ENCODE results near the gene MFF. TPM values are rescaled to one million over a fixed set of nuclear protein-coding genes. Genes with fewer than 3 reads are reported as not detected.

The MFF gene
- polyA plus RNA-seq, 1 of the 3 experiments (the other 2 are of a cell fraction) = 51.0 TPM

- Histone ChIP-seq H4K20me1 (ENCODE audit: insufficient read depth) (no peaks in the 10 kb centered on the region), H3K9me3 (no peaks in the 10 kb centered on the region), H3K27me3 (ENCODE audit: insufficient read depth) (no peaks in the 10 kb centered on the region), H2AFZ (ENCODE audit: low read depth) (no peak overlapping the region), H3K4me2 (no peak overlapping the region), H3K4me3 (ENCODE audit: low read depth in 2 of 2, low read length in 1 of 2) (no peak overlapping the region), H3K9ac (no peak overlapping the region), H3K9me2 (no peaks in the 10 kb centered on the region), H3F3A (replicated peaks; ENCODE audit: insufficient read depth) (no peaks in the 10 kb centered on the region), H3K36me3 (replicated peaks in 1 of 2; ENCODE audit: control insufficient read depth in 1 of 2, insufficient read depth in 2 of 2, low read length in 1 of 2) (no peaks in the 10 kb centered on the region), H3K79me2 (ENCODE audit: insufficient read depth) (no peaks in the 10 kb centered on the region), H3K4me1 (ENCODE audit: control insufficient read depth in 1 of 2, insufficient read depth in 2 of 2, low read depth in 1 of 2, low read length in 1 of 2) (no peaks in the 10 kb centered on the region), H3K27ac (ENCODE audit: low read depth in 2 of 2, low read length in 1 of 2) (no peak overlapping the region)
- no peak for DNase-seq
- ChIA-PET CTCF (interaction anchor here (1.1 kb wide), 1 partner anchor 56 kb away, joined by 3 read pairs; no protein-coding TSS in a partner anchor), POLR2A (no interaction called here)
- 69% methylated on average over 4 of the region's 4 CpGs for WGBS (ENCODE audit: low lambda C conversion rate)
- TF ChIP-seq RFX5 (IDR thresholded peaks at IDR 0.05; ENCODE audit: low read length) (no peak), FOXM1 (IDR thresholded peaks at IDR 0.05; ENCODE audit: low read depth) (no peak), ELF1 (IDR thresholded peaks at IDR 0.05) (no peak), TEAD4 (IDR thresholded peaks at IDR 0.05; ENCODE audit: borderline replicate concordance, insufficient read depth) (no peak), CTCF (IDR thresholded peaks at IDR 0.05) (no peak), IRF3 (IDR thresholded peaks at IDR 0.05; ENCODE audit: low read depth, low read length) (no peak), JUND (IDR thresholded peaks at IDR 0.05) (no peak), USF2 (IDR thresholded peaks at IDR 0.05; ENCODE audit: borderline replicate concordance, low read depth, low read length) (no peak), ZBTB33 (IDR thresholded peaks at IDR 0.05; ENCODE audit: borderline replicate concordance, low read depth) (no peak), YY1 (IDR thresholded peaks at IDR 0.05; ENCODE audit: low read depth) (no peak), GATA2 (CRISPR knock-in tag; IDR thresholded peaks at IDR 0.05) (no peak)
Measured at GRCh38 chr2:227293531-227293930, 31.5 kb upstream of the MFF start.

GRCh38 chr2:227295806-227296205 is 29.2 kb upstream of the MFF start:
- H3K4me3 ChIP-seq (ENCODE audit: low read depth in 2 of 2, low read length in 1 of 2) = no peak overlapping the region
- no peak overlapping the region for H3K27ac ChIP-seq (ENCODE audit: low read depth in 2 of 2, low read length in 1 of 2)
- no peaks in the 10 kb centered on the region for H3K9me3 ChIP-seq
- POLR2A ChIA-PET = no interaction called here
- no peaks in the 10 kb centered on the region for H3K79me2 ChIP-seq (ENCODE audit: insufficient read depth)
- H3K9ac ChIP-seq = no peak overlapping the region
- whole genome bisulfite sequencing (ENCODE audit: low lambda C conversion rate) = 98% methylated on average over 4 of the region's 4 CpGs
- no peaks in the 10 kb centered on the region for H3K9me2 ChIP-seq
- no peaks in the 10 kb centered on the region for H3K4me1 ChIP-seq (ENCODE audit: control insufficient read depth in 1 of 2, insufficient read depth in 2 of 2, low read depth in 1 of 2, low read length in 1 of 2)
- no peak overlapping the region for H2AFZ ChIP-seq (ENCODE audit: low read depth)
- CTCF ChIA-PET = interaction anchor here (1.4 to 1.6 kb wide), 2 partner anchors 10 to 58 kb away, joined by 3 to 4 read pairs; no protein-coding TSS in a partner anchor
- DNase-seq = no peak
- no peaks in the 10 kb centered on the region for H3F3A ChIP-seq (replicated peaks; ENCODE audit: insufficient read depth)
- no peak overlapping the region for H3K4me2 ChIP-seq
- TF ChIP-seq TAF1 (IDR thresholded peaks at IDR 0.05; ENCODE audit: borderline replicate concordance, low read depth, low read length) (no peak), NFIC (IDR thresholded peaks at IDR 0.05; ENCODE audit: borderline replicate concordance) (no peak)
- no peaks in the 10 kb centered on the region for H3K36me3 ChIP-seq (replicated peaks in 1 of 2; ENCODE audit: control insufficient read depth in 1 of 2, insufficient read depth in 2 of 2, low read length in 1 of 2)
- no peaks in the 10 kb centered on the region for H4K20me1 ChIP-seq (ENCODE audit: insufficient read depth)
- no peaks in the 10 kb centered on the region for H3K27me3 ChIP-seq (ENCODE audit: insufficient read depth)
